Body of pancreas (tissue), 4 donors: ENCODE data around the gene CNOT1. TPM values are rescaled to one million over a fixed set of nuclear protein-coding genes. Genes with fewer than 3 reads are reported as not detected.

Source experiments
- ATAC-seq: fragments of 150-250 bp; one replicate; pipeline ENCODE4 v1.9.1; 2016
- DNase-seq, 4 donors: peaks; one replicate each; pipeline ENCODE4 v3.0.0-alpha.2; 2019
- H3K27ac ChIP-seq, 4 donors: fragments of 200-600 bp; sonication (generic); 1 replicate in 3 of 4; 2 replicates in 1 of 4; pipeline versions ENCODE4 v1.5.1 to v1.6.1; 2016 to 2019; ENCODE audit warnings: mild to moderate bottlenecking in 1 of 4, mixed read lengths in 1 of 4, moderate library complexity in 1 of 4
- H3K27me3 ChIP-seq, 2 donors: fragments of 200-600 bp; sonication (generic); one replicate each; pipeline ENCODE4 v1.6.0; 2016; ENCODE audit warnings: mild to moderate bottlenecking in 1 of 2
- H3K36me3 ChIP-seq, 2 donors: fragments of 200-600 bp; sonication (generic); replicated peaks in 1 of 2; 2 replicates each; pipeline ENCODE4 v1.5.1; 2016; ENCODE audit warnings: low read depth in 2 of 2; ENCODE audit not compliant: insufficient read depth in 1 of 2
- H3K4me1 ChIP-seq: fragments of 200-600 bp; sonication (generic); one replicate; pipeline ENCODE4 v1.6.0; 2016
- H3K4me3 ChIP-seq, 2 donors: fragments of 200-600 bp; sonication (generic); 1 replicate in 1 of 2; 2 replicates in 1 of 2; pipeline ENCODE4 v1.5.1; 2016 to 2019
- H3K9me3 ChIP-seq, 3 donors: fragments of 200-600 bp; sonication (generic); 1 replicate in 2 of 3; 2 replicates in 1 of 3; pipeline ENCODE4 v1.5.1; 2016
- CTCF ChIP-seq, 7 experiments: fragments of 450-650 bp in 4 of 7; fragments of 200-600 bp in 3 of 7; sonication (generic) in 3 of 7; IDR thresholded peaks; one replicate each; pipeline ENCODE4 v1.5.1; 2016 to 2019; ENCODE audit warnings: antibody characterized with exemption in 7 of 7
- POLR2A ChIP-seq, 3 donors: fragments of 450-650 bp; IDR thresholded peaks; one replicate each; pipeline ENCODE4 v1.6.1; 2016; ENCODE audit warnings: antibody characterized with exemption in 3 of 3, mild to moderate bottlenecking in 2 of 3
- WGBS, 2 donors: methylation state at CpG; one replicate each; pipeline ENCODE4 v1.1.5; 2017; 5-methylcytosine and 5-hydroxymethylcytosine counted together
- intact Hi-C: fragments of 100-400 bp; cut with DNase I; formaldehyde crosslinking; loops from one replicate; pipeline ENCODE4 v1.15.1; 2023
- total RNA-seq, 2 donors: library from RNA; depleted of rRNA; stranded (reverse); fragments of >200 nt; gene quantifications; one replicate each; pipeline ENCODE4 v1.1.0, GENCODE V29; 2016

CNOT1 gene
- total RNA-seq, 2 donors from 2014 or later: 56.8 to 63.9 TPM

- Histone ChIP-seq H3K36me3 (peaks cover 10 to 46% of the 10 kb centered on the region in 2 donors), H3K9me3 (no peaks in the 10 kb centered on the region), H3K4me3 (no peak overlapping the region), H3K27ac (no peak overlapping the region), H3K27me3 (no peaks in the 10 kb centered on the region), H3K4me1 (no peaks in the 10 kb centered on the region)
- 81 to 87% methylated on average over 8 of the region's 8 CpGs for WGBS, 2 donors
- DNase-seq (no peak), ATAC-seq (no peak)
- TF ChIP-seq CTCF (IDR thresholded peaks at IDR 0.05): no peak
- TF ChIP-seq POLR2A (IDR thresholded peaks at IDR 0.05): no peak
- intact Hi-C loops: no loop called here
Observed at GRCh38 chr16:58543685-58544084, 85.9 kb downstream of the CNOT1 start.

GRCh38 chr16:58542291-58542690, 87.3 kb downstream of the CNOT1 start:
- H3K27me3 ChIP-seq: no peaks in the 10 kb centered on the region

GRCh38 chr16:58541711-58542110, 87.9 kb downstream of the CNOT1 start:
- Histone ChIP-seq H3K36me3 (peaks cover 10 to 57% of the 10 kb centered on the region in 2 donors), H3K27ac (no peak overlapping the region), H3K4me3 (no peak overlapping the region), H3K9me3 (no peaks in the 10 kb centered on the region), H3K27me3 (no peaks in the 10 kb centered on the region), H3K4me1 (no peaks in the 10 kb centered on the region)
- 77 to 78% methylated on average over 2 of the region's 2 CpGs for WGBS, 2 donors
- intact Hi-C loops: no loop called here
- TF ChIP-seq CTCF (IDR thresholded peaks at IDR 0.05): no peak
- TF ChIP-seq POLR2A (IDR thresholded peaks at IDR 0.05): no peak
- ATAC-seq (no peak), DNase-seq (no peak)

More at GRCh38 chr16:58542291-58542690, 87.3 kb downstream of the CNOT1 start:
- no peaks in the 10 kb centered on the region for H3K4me1 ChIP-seq
- TF ChIP-seq POLR2A (IDR thresholded peaks at IDR 0.05): no peak
- TF ChIP-seq CTCF (IDR thresholded peaks at IDR 0.05): no peak
- 24 to 62% methylated on average over 1 of the region's 1 CpG for WGBS, 2 donors
- H3K4me3 ChIP-seq: no peak overlapping the region
- intact Hi-C loops: no loop called here
- DNase-seq: no peak
- H3K27ac ChIP-seq: no peak overlapping the region
- H3K36me3 ChIP-seq: peaks cover 10 to 51% of the 10 kb centered on the region in 2 donors
- H3K9me3 ChIP-seq: no peaks in the 10 kb centered on the region
- no peak for ATAC-seq

GRCh38 chr16:58537124-58537906, 92.3 kb downstream of the CNOT1 start:
- Histone ChIP-seq H3K4me3 (no peak overlapping the region), H3K4me1 (peaks cover 7% of the 10 kb centered on the region), H3K27me3 (no peaks in the 10 kb centered on the region), H3K27ac (no peak overlapping the region), H3K36me3 (peaks cover 5 to 37% of the 10 kb centered on the region in 2 donors), H3K9me3 (no peaks in the 10 kb centered on the region)
- ATAC-seq (no peak), DNase-seq (no peak)
- WGBS, 2 donors: 75 to 84% methylated on average over 10 of the region's 10 CpGs
- intact Hi-C loops: no loop called here
- TF ChIP-seq CTCF (IDR thresholded peaks at IDR 0.05) (no peak), POLR2A (IDR thresholded peaks at IDR 0.05) (no peak)

- Histone ChIP-seq H3K27me3 (no peaks in the 10 kb centered on the region), H3K36me3 (peaks cover 5 to 41% of the 10 kb centered on the region in 2 donors), H3K4me3 (no peak overlapping the region), H3K4me1 (peaks cover 7% of the 10 kb centered on the region), H3K9me3 (no peaks in the 10 kb centered on the region), H3K27ac (no peak overlapping the region)
- DNase-seq (no peak), ATAC-seq (no peak)
- TF ChIP-seq POLR2A (IDR thresholded peaks at IDR 0.05) (no peak), CTCF (IDR thresholded peaks at IDR 0.05) (no peak)
- 44 to 47% methylated on average over 5 of the region's 5 CpGs for WGBS, 2 donors
- intact Hi-C loops: no loop called here
Observed at GRCh38 chr16:58536278-58536677, 93.3 kb downstream of the CNOT1 start.
